Ovary (tissue), 10 donors: ENCODE results near the gene ALDH1L2. TPM values are rescaled to one million over a fixed set of nuclear protein-coding genes. Genes with fewer than 3 reads are reported as not detected.

Experiments used
- DNase-seq, 5 donors: peaks; one replicate each; pipeline ENCODE4 v3.0.0-alpha.2; 2019 to 2020
- H3K27ac ChIP-seq, 2 donors: fragments of 200-600 bp; one replicate each; pipeline versions ENCODE4 v1.5.1 to v1.8.0; 2019 to 2022
- H3K27me3 ChIP-seq: fragments of 200-600 bp; one replicate; pipeline ENCODE4 v1.8.0; 2022
- H3K36me3 ChIP-seq: fragments of 200-600 bp; sonication (generic); one replicate; pipeline ENCODE4 v1.5.1; 2019
- H3K4me1 ChIP-seq: one replicate; pipeline ENCODE4 v1.8.1; 2013; ENCODE audit warnings: mild to moderate bottlenecking, moderate library complexity; ENCODE audit not compliant: insufficient read depth
- H3K4me3 ChIP-seq: fragments of 200-600 bp; sonication (generic); one replicate; pipeline ENCODE4 v1.5.1; 2017
- H3K9me3 ChIP-seq, 2 donors: fragments of 200-600 bp in 1 of 2; sonication (generic) in 1 of 2; one replicate each; pipeline versions ENCODE4 v1.5.1 to v1.8.1; 2013 to 2019; ENCODE audit warnings: mild to moderate bottlenecking in 1 of 2, moderate library complexity in 1 of 2
- EP300 ChIP-seq: sonication (generic); formaldehyde crosslinking; IDR thresholded peaks from one replicate; pipeline ENCODE4 v1.6.1; 2017; ENCODE audit warnings: antibody characterized with exemption
- POLR2A ChIP-seq: fragments of 450-650 bp; IDR thresholded peaks from one replicate; pipeline ENCODE4 v1.6.1; 2017; ENCODE audit warnings: antibody characterized with exemption, mild to moderate bottlenecking, moderate library complexity
- WGBS, 3 donors: extraction: QIAGEN DNeasy Blood & Tissue Kit in 1 of 3; methylation state at CpG; one replicate each; pipeline versions ENCODE4 v1.1.5 to v1.1.7; 2013 to 2017; 5-methylcytosine and 5-hydroxymethylcytosine counted together
- intact Hi-C, 4 donors: fragments of 100-400 bp; cut with DNase I; formaldehyde crosslinking; loops; one replicate each; pipeline versions ENCODE4 v1.11.0 to v1.15.1; 2022 to 2023
- long read RNA-seq, 3 donors: library from polyadenylated mRNA in 2 of 3; unstranded in 2 of 3; transcript quantifications; one replicate each; pipeline ENCODE4 v2.0.0 and lab custom pipeline, GENCODE V29; 2021 to 2026
- polyA plus RNA-seq, 2 donors: library from polyadenylated mRNA; stranded (reverse); fragments of 200-250 nt in 1 of 2; fragments of 350-450 nt in 1 of 2; fragmentation: Illumina TruSeq in 1 of 2; extraction: RNeasy Lipid Tissue Mini Kit (QIAGEN cat#74804) in 1 of 2; gene quantifications; one replicate each; pipeline ENCODE4 v1.2.3, GENCODE V29; 2013 to 2014
- total RNA-seq, 7 donors: library from RNA; depleted of rRNA in 2 of 7; stranded (reverse); fragments of >200 nt in 2 of 7; fragmentation: NEBNext Ultra II Directional in 3 of 7; extraction: Animal tissue kit (Norgen Biotek cat#: 25700) in 3 of 7; gene quantifications; one replicate each; pipeline versions ENCODE4 v1.1.0 to v1.2.4, GENCODE V29; 2016 to 2023
- TF ChIP-seq, protein P1 (sequence below), 3 donors: fragments of 450-650 bp in 2 of 3; fragments of 200-600 bp in 1 of 3; IDR thresholded peaks; one replicate each; pipeline versions ENCODE4 v1.5.1 to v1.8.0; 2016 to 2022; ENCODE audit warnings: antibody characterized with exemption in 3 of 3, mild to moderate bottlenecking in 1 of 3
- donor health status: DM: no; HTN: no; CAD: no; lungs with moderate emphysema.
- donor health status: DM: no; HTN: no; CAD: no.
- donor health status: Bipolar disorder and iron deficiency.
- donor health status: DM: yes; HTN: yes; CAD: no.
- donor health status: DM: no; HTN: no; CAD: no.
- donor health status: DM: yes; HTN: yes; CAD: no.

ALDH1L2 gene
- total RNA-seq (10 to 100 TPM in 1 of 7 donors, 1 to 10 TPM in 3, under 1 TPM in 3; 0.72 to 36.4 (median 1.3) TPM), polyA plus RNA-seq (1 to 10 TPM in 1 of 2 donors, under 1 TPM in 1; 0.38 to 3.7 TPM)
- long read RNA-seq, donor 1, partial matches to known transcripts, result 1 of 4 reads
- long read RNA-seq, donor 1, other reads (novel, unspliced or antisense), result 3 of 4 reads
- long read RNA-seq, donor 2, result 0 reads
- long read RNA-seq, donor 3, partial matches to known transcripts, result 1 of 2 reads
- long read RNA-seq, donor 3, other reads (novel, unspliced or antisense), result 1 of 2 reads

DNA sequence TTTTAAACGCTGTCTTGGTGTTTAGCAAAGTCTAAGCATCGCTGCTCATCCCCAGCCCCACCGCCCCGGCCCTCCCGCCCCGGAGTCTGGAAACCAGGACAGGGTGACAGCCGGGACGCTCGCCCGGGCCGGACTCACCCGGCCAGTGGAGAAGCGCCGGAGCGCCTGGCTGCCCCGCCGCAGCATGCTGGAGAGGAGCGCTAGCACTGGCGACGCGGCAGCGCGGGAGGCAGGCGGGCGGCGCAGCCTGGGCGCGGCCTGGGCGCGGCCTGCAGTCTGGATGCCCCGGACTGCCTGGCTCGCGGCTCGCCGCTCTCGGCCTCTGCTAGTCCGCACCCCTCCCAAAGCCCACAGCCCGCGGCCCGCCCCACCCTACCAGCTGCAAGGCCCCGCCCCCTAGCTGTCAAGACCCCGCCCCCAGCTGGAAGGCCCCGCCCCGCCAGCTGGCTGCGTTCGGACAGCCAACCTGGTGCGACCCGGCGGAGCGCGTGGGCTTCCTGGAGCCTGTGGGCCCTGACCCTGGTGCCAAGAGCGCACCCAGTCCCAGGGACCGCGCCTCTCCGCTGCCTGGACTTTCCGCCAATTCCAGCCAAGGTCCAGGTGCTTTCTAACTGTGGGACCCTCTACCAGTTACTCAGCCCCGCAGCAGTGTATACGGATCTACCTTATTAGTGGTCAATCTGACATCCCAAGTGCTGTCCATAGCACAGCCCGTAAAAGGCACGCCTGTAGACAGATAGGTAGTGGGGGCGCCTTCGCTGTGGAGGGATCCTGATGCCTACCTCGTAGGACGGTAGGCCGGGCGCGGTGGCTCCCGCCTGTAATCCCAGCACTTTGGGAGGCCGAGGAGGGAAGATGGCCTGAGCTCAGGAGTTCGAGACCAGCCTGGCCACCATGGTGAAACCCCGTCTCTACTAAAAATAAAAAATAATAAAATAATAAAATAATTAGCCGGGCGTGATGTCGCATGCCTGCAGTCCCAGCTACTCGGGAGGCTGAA, at the start of gene ALDH1L2:
TSS of gene ALDH1L2 (minus strand) at position 208 of the 1,000 bp plus-strand sequence. CDS start at position 186, 22 bp downstream.
- WGBS, 3 donors, result 19 to 40% (median 29%) methylated on average over 38 to 75 of the region's 75 CpGs
- peak; percentile 74 to 88 (median 83) for DNase-seq
- no peaks in the 10 kb centered on the region for H3K27me3 ChIP-seq
- peak within 1 kb of the TSS; percentile 57 for H3K4me3 ChIP-seq
- no peak within 1 kb of the TSS for H3K27ac ChIP-seq
- peaks cover 3% of the 10 kb centered on the region for H3K4me1 ChIP-seq
- intact Hi-C loops, result no loop called here
- no peaks in the 10 kb centered on the region for H3K36me3 ChIP-seq
- H3K9me3 ChIP-seq, result no peaks in the 10 kb centered on the region
- TF ChIP-seq, protein P1, sequence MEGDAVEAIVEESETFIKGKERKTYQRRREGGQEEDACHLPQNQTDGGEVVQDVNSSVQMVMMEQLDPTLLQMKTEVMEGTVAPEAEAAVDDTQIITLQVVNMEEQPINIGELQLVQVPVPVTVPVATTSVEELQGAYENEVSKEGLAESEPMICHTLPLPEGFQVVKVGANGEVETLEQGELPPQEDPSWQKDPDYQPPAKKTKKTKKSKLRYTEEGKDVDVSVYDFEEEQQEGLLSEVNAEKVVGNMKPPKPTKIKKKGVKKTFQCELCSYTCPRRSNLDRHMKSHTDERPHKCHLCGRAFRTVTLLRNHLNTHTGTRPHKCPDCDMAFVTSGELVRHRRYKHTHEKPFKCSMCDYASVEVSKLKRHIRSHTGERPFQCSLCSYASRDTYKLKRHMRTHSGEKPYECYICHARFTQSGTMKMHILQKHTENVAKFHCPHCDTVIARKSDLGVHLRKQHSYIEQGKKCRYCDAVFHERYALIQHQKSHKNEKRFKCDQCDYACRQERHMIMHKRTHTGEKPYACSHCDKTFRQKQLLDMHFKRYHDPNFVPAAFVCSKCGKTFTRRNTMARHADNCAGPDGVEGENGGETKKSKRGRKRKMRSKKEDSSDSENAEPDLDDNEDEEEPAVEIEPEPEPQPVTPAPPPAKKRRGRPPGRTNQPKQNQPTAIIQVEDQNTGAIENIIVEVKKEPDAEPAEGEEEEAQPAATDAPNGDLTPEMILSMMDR (IDR thresholded peaks at IDR 0.05), result no peak
- TF ChIP-seq POLR2A, result no peak
- TF ChIP-seq EP300, result no peak

DNA sequence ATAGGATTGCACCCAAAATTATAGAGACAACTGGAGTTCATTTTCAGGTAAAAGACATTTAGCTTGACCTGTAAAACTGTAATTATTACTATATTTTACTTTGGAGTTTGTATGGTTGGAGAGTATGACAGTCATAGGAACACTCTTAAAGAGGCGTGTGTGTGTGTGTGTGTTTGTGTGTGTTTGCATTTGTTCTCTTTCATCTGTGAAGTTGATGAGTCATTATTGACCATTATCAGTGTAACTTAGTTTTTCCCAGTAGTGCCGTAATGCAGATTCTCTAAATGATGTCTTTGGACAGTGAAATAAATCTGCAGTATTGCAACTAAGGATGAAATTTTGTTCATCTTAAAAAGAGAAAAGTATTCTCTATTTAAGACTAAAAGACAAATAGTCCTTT, 36.3 kb upstream of the ALDH1L2 start:
- Histone ChIP-seq H3K9me3 (no peaks in the 10 kb centered on the region), H3K27me3 (no peaks in the 10 kb centered on the region), H3K27ac (no peak overlapping the region), H3K36me3 (no peaks in the 10 kb centered on the region), H3K4me3 (no peak overlapping the region), H3K4me1 (no peaks in the 10 kb centered on the region)
- TF ChIP-seq EP300 (no peak), POLR2A (no peak)
- TF ChIP-seq, protein P1 (IDR thresholded peaks at IDR 0.05), result no peak
- no peak for DNase-seq
- 91 to 97% (median 92%) methylated on average over 2 of the region's 2 CpGs for WGBS, 3 donors
- intact Hi-C loops, result no loop called here

DNA sequence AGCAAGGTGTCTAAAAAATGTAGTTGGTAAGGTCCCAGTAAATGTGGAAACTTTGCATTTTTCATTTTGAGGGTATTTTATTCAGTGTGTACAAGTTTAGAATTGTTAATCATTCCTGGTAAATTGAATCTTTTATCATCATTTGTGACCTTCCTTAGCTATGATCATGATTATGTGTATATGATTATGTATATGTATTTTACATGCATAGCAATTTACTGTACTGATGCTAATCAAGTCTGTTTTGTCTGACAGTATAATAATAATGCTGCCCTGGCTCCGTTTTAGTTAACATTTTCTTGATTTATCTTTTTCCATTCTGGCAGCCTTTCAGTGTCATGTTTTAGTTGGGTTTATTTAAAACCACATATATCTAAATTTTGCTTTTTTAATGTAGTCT, 32.7 kb upstream of the ALDH1L2 start:
- no peaks in the 10 kb centered on the region for H3K36me3 ChIP-seq
- TF ChIP-seq POLR2A, result no peak
- intact Hi-C loops, result no loop called here

DNA sequence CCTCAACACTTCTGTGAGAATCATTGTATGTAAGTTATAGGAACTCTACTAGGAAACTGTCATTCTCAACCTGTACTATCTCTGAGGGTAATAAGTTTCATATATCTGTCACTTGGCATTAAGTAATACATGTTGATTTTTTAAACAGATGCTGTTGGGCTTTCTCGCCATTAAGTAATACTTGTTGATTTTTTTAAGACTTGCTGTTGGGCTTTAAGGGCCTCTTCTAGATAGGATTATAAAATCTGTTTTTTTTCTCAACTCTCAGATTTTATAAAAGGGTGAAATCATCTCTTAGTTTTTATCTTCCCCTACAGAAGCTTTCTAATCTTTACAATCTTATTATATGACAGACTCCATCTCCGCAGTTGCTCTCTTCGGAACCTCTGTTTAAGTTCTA, 28.8 kb upstream of the ALDH1L2 start:
- 47 to 68% (median 64%) methylated on average over 3 of the region's 3 CpGs for WGBS, 3 donors
- TF ChIP-seq, protein P1 (IDR thresholded peaks at IDR 0.05), result no peak
- TF ChIP-seq POLR2A, result no peak
- TF ChIP-seq EP300, result no peak
- Histone ChIP-seq H3K4me3 (no peak overlapping the region), H3K27ac (no peak overlapping the region), H3K9me3 (no peaks in the 10 kb centered on the region), H3K36me3 (no peaks in the 10 kb centered on the region), H3K27me3 (no peaks in the 10 kb centered on the region), H3K4me1 (no peaks in the 10 kb centered on the region)
- intact Hi-C loops, result no loop called here
- no peak for DNase-seq

More for the DNA sequence above, 32.7 kb upstream of the ALDH1L2 start:
- Histone ChIP-seq H3K9me3 (no peaks in the 10 kb centered on the region), H3K27ac (no peak overlapping the region), H3K27me3 (no peaks in the 10 kb centered on the region), H3K4me1 (no peaks in the 10 kb centered on the region), H3K4me3 (no peak overlapping the region)
- 63 to 81% (median 63%) methylated on average over 1 of the region's 1 CpG for WGBS, 3 donors
- DNase-seq, result no peak
